Skeletal muscle cell (primary cell): Measurements from ENCODE around the gene RILP.

Experiments
- DNase-seq: peaks from one replicate; pipeline ENCODE4 v3.0.0-alpha.2; 2010; ENCODE audit warnings: low read depth
- H3K4me3 ChIP-seq: 2 replicates; pipeline ENCODE4 v1.5.1; 2011; ENCODE audit warnings: low read depth, mild to moderate bottlenecking, control low read depth, low read length, moderate library complexity

Gene RILP

DNA sequence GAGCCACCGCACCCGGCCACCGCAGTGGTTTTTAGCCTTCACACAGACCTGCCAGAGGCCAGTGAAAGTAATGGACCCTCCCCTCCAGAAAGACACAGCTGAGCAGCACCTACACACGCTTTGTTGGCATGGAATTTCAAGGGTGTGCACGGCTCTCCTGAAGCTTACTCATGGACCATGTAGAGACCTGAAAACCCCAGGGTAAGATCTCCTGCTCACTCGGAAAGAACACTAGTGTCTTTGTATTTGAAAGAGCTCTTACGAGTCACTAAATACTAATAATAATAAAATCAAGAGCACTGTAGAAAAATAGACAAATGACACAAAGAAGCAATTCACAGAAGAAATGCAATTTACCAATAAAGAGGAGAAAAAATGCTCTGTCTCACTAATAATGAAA is 41.0 kb downstream of the RILP start:
- no peak for DNase-seq
- no peak overlapping the region for H3K4me3 ChIP-seq

DNA sequence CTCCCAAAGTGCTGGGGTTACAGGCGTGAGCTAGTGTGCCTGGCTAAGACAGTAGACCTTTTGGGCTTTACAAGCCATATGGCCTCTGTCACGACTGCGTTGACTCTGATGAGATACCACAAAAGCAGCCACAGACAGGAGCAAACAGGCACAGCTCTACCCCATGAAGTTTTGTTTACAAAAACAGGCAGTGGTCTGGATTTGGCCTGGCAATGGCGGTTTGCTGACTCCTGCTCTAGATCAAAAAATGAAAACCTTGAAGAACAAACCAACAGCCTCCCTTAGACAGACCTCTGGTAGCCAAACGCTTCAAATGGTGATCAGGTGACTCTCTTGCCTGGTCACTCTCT is 41.7 kb downstream of the RILP start:
- no peak overlapping the region for H3K4me3 ChIP-seq
- no peak for DNase-seq

DNA sequence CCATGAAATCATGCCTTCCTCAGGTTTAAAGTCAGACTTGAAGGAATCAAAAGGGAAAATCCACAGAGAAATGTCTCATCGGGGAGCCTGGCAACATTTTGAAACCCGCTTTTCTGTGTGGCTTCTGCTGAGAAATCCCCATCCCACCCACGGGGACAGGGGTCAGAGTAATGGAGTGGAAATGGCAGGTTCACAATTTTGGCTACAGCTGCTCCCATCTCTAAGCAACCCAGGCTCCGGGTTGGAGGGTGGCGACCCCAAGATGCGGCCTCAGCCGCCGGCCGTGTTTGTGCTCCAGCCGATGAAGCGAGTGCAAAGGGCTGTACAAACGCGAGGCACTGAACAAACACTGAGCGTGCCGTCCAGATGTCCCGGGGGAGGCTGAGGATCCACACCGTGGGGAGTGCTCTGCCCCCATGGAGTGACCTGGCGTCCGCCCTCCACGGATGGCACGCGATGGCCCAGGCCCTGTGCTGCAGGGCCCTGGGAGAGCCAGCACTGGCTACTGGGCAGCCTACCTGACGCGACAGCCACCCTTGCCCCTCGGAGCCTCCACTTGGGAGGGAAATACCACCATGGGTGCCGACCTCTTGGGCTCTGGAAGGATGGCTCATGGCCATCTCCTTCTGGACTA is 43.2 kb downstream of the RILP start:
- H3K4me3 ChIP-seq = no peak overlapping the region
- no peak for DNase-seq

DNA sequence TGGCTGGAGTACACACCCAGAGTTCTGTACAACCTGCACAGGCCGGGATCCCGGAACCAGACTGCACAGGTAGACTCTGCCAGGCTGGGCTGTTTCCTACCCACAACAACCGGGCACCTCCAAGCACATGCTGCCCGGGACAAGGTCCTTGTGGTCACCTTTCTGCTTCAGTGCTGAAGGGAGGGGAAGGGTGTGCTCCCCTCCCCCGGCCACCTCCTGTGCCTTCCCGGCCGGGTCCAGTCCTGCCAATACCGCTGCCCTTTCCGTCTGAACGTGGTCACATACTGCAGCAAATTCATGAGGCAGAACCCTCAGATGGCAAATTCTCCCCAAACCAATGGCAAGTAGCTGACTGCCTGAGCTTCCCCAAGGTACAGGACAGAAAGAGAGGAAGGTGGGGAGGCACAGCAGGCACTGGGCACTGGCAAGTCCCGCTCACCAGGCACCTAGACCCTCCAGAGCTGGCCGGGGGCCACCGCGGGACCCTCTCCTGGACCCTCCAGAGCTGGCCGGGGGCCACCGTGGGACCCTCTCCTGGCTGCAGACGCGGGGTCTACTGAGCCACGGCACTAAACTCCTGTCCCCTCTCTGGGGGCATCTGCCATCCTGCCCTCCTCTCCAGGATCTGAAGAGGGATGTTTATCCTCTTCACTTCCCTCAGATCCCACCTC is 43.9 kb downstream of the RILP start:
- DNase-seq = no peak
- no peak overlapping the region for H3K4me3 ChIP-seq

DNA sequence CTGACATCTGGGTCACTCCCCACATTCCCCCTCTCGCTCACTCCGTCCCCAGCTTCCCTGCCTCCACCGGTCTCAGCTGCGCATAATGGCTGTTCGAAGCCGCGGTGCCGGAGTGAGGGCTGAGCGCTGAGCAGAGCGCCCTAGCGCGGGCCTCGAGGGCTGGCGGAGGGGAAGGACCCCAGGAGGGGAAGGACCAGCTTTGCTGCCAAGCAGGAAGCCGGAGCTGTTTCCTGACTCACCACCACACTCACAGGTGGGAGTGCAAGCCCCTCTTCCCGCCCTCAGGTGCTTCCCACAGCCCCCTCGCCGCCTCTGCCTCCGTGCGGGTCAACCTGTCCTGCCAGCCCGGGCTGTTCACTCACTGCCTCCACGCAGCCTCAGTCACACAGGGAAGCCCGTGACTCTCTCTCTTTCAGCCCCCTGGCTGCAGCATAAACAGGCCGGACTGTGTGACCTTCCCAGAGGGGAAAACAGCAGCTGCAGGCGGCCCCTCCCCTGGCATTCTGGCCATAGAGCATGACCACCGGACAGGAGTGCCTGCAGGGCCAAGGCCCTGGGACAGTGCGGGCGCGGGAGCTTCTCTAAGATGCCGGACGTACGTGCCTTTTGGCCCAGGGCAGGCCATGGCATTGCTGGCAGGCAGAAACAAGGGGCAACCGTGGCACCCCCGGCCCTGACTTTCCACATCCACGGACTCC is 44.7 kb downstream of the RILP start:
- no peak for DNase-seq
- no peak overlapping the region for H3K4me3 ChIP-seq

DNA sequence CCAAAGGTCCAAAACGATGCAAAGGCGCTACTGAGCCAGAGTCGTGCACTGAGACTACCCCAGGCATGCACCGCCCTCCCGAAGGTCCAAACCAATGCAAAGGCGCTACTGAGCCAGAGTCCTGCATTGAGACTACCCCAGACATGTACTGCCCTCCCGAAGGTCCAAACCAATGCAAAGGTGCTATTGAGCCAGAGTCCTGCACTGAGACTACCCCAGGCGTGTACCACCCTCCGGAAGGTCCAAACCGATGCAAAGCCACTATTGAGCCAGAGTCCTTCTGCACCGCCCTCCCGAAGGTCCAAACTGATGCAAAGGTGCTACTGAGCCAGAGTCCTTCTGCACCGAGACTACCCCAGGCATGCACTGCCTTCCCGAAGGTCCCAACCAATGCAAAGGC is 48.1 kb downstream of the RILP start:
- no peak overlapping the region for H3K4me3 ChIP-seq
- DNase-seq = no peak

DNA sequence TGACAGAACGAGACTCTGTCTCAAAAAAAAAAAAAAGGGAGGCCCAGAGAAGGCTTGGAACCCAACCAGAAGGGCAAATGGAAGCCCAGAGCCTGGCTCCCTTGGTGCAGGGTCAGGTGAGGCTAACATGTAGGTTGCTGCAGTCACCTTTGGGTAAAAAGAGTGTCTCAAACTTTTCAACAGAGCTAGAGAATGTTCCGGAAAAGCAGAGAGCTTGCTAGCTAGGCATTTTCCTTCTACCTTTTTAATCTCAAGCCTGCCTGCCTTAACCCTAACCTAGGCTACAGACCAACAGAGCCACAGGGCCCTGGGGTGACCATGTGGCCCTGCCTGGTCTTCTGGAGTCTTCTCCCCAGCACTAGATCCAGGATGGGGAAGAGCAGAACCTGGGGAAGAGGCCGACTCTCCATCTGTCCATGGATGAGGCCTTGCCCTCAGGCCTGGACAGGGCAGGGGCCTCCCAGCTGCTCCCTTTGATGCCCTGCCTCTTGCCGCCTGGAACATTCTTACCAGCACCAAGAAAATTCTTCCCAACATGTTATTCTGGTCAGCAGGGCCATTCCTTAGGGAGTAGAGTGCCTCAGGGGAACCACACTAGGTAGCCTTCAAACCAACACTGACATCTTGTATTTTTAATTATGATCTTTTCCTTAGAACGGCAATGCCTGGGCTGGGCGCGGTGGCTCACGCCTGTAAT is 51.1 kb downstream of the RILP start:
- H3K4me3 ChIP-seq = no peak overlapping the region
- DNase-seq = no peak

DNA sequence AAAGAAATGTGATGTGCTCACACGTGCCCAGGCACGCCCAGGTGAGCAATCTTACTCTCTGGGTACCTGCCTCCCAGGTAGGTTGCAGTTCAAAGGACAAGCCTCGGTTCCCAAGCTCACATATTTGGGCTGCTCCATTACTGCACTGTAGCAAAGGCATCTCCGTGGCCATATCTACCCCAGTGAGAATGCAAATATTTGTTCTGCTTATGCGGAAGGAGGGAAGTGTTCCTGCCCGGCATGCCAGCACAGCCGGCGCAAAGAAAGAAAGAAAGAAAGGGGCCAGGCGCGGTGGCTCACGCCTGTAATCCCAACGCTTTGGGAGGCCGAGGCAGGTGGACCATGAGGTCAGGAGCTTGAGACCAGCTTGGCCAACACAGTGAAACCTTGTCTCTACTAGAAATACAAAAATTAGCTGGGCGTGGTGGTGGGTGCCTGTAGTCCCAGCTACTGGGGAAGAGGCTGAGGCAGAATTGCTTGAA is 51.8 kb downstream of the RILP start:
- H3K4me3 ChIP-seq = no peak overlapping the region
- DNase-seq = no peak
